ENCODE results near the gene BZW1.

The BZW1 gene

GRCh38 chr2:200821686-200822245 lies 10.1 kb downstream of the BZW1 start:
- Histone ChIP-seq H3K9ac (no peak overlapping the region), H3K27me3 (ENCODE audit: control insufficient read depth, insufficient read depth, low read length) (no peaks in the 10 kb centered on the region), H3K4me3 (ENCODE audit: low read depth, low read length) (no peak overlapping the region), H3K79me2 (peaks cover 2% of the 10 kb centered on the region), H3K4me1 (no peaks in the 10 kb centered on the region), H3K27ac (no peak overlapping the region), H3K9me3 (ENCODE audit: control insufficient read depth, low read length) (no peaks in the 10 kb centered on the region), H2AFZ (no peak overlapping the region), H3K36me3 (ENCODE audit: control insufficient read depth, insufficient read depth, low read length) (no peaks in the 10 kb centered on the region), H3K4me2 (ENCODE audit: low read length) (no peak overlapping the region)
- no peak for TF ChIP-seq CTCF (IDR thresholded peaks at IDR 0.05)

- TF ChIP-seq CTCF (IDR thresholded peaks at IDR 0.05), result no peak
- no peak overlapping the region for H3K4me2 ChIP-seq (ENCODE audit: low read length)
- H3K27me3 ChIP-seq (ENCODE audit: control insufficient read depth, insufficient read depth, low read length), result no peaks in the 10 kb centered on the region
- no peak overlapping the region for H3K9ac ChIP-seq
- no peak overlapping the region for H2AFZ ChIP-seq
- no peaks in the 10 kb centered on the region for H3K9me3 ChIP-seq (ENCODE audit: control insufficient read depth, low read length)
- no peaks in the 10 kb centered on the region for H3K4me1 ChIP-seq
- H3K27ac ChIP-seq, result no peak overlapping the region
- H3K79me2 ChIP-seq, result peaks cover 2% of the 10 kb centered on the region
- H3K36me3 ChIP-seq (ENCODE audit: control insufficient read depth, insufficient read depth, low read length), result no peaks in the 10 kb centered on the region
- H3K4me3 ChIP-seq (ENCODE audit: low read depth, low read length), result no peak overlapping the region
Measured at GRCh38 chr2:200828104-200828503, 16.4 kb downstream of the BZW1 start.

GRCh38 chr2:200828572-200829257 lies 17.0 kb downstream of the BZW1 start:
- no peak for TF ChIP-seq CTCF (IDR thresholded peaks at IDR 0.05)
- H3K36me3 ChIP-seq (ENCODE audit: control insufficient read depth, insufficient read depth, low read length), result no peaks in the 10 kb centered on the region
- no peaks in the 10 kb centered on the region for H3K27me3 ChIP-seq (ENCODE audit: control insufficient read depth, insufficient read depth, low read length)
- no peak overlapping the region for H3K4me2 ChIP-seq (ENCODE audit: low read length)
- no peak overlapping the region for H2AFZ ChIP-seq
- no peaks in the 10 kb centered on the region for H3K9me3 ChIP-seq (ENCODE audit: control insufficient read depth, low read length)
- no peaks in the 10 kb centered on the region for H3K4me1 ChIP-seq
- H3K79me2 ChIP-seq, result peaks cover 2% of the 10 kb centered on the region
- no peak overlapping the region for H3K9ac ChIP-seq
- H3K4me3 ChIP-seq (ENCODE audit: low read depth, low read length), result no peak overlapping the region
- H3K27ac ChIP-seq, result no peak overlapping the region

DNA sequence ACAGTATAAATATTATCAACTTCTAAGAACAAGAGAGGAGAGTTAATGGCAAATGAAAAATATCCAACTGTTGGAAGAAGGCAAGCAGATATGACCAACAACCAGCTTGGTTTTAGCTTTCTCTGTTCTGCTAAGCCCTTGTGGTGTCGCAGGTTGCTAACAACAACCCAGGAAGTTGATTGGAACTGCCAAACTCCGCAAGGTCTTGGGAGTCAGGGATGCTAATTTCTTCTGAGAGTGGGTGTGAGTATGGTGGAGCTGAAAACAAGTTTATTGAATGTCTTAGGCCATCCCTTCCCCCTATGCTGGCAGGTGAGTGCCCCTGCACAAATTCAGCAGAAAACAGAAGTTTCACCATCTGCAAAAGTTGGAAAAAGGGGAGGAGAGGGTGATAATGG lies 17.5 kb downstream of the BZW1 start:
- Histone ChIP-seq H3K4me3 (ENCODE audit: low read depth, low read length) (no peak overlapping the region), H3K4me1 (no peaks in the 10 kb centered on the region), H3K27ac (no peak overlapping the region), H2AFZ (no peak overlapping the region), H3K4me2 (ENCODE audit: low read length) (no peak overlapping the region), H3K9ac (no peak overlapping the region), H3K79me2 (peaks cover 2% of the 10 kb centered on the region), H3K9me3 (ENCODE audit: control insufficient read depth, low read length) (no peaks in the 10 kb centered on the region), H3K27me3 (ENCODE audit: control insufficient read depth, insufficient read depth, low read length) (no peaks in the 10 kb centered on the region), H3K36me3 (ENCODE audit: control insufficient read depth, insufficient read depth, low read length) (no peaks in the 10 kb centered on the region)
- TF ChIP-seq CTCF (IDR thresholded peaks at IDR 0.05), result no peak

- no peak overlapping the region for H3K4me2 ChIP-seq (ENCODE audit: low read length)
- H3K4me1 ChIP-seq, result no peaks in the 10 kb centered on the region
- no peak overlapping the region for H3K9ac ChIP-seq
- no peak overlapping the region for H3K27ac ChIP-seq
- no peaks in the 10 kb centered on the region for H3K9me3 ChIP-seq (ENCODE audit: control insufficient read depth, low read length)
- no peak overlapping the region for H3K4me3 ChIP-seq (ENCODE audit: low read depth, low read length)
- TF ChIP-seq CTCF (IDR thresholded peaks at IDR 0.05), result no peak
- no peak overlapping the region for H2AFZ ChIP-seq
- H3K79me2 ChIP-seq, result no peaks in the 10 kb centered on the region
- no peaks in the 10 kb centered on the region for H3K27me3 ChIP-seq (ENCODE audit: control insufficient read depth, insufficient read depth, low read length)
- H3K36me3 ChIP-seq (ENCODE audit: control insufficient read depth, insufficient read depth, low read length), result no peaks in the 10 kb centered on the region
Measured at GRCh38 chr2:200834701-200835100, 23.0 kb downstream of the BZW1 start.
